ENCODE results near the gene WIPI1.

WIPI1 gene

DNA sequence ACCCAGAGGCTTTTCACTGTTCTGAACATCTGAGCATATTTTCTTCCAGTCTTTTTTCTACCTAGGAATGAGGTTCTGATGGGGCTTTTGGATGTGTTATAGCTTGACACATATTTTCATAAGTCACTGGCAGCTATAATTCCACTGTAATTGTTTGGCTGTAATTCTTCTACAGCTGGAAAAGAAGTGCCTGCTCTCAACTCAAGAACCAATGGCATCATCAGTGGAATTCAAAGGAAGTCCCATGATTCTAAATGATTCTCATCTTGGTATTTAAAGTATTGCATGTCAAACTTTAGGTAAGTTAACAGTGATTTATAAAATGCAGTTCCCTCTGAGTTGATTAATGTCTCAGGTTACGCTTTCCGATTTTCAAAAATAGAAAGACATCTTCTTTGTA lies 16.8 kb downstream of the WIPI1 start:
- Histone ChIP-seq H3K36me3 (ENCODE audit: insufficient read depth, low read length) (peaks cover 16% of the 10 kb centered on the region; the same call in 1 of the 2 replicates), H3K9ac (ENCODE audit: low read length) (no peak overlapping the region; the same call in 1 of the 2 replicates), H3K4me1 (ENCODE audit: insufficient read depth, low read length, severe bottlenecking) (peaks cover 66% of the 10 kb centered on the region), H4K20me1 (ENCODE audit: insufficient read depth, low read length) (no peaks in the 10 kb centered on the region), H3K27me3 (ENCODE audit: insufficient read depth, low read length) (no peaks in the 10 kb centered on the region), H3K4me3 (ENCODE audit: low read depth, low read length, poor library complexity, severe bottlenecking) (no peak overlapping the region), H3K9me3 (ENCODE audit: low read length) (no peaks in the 10 kb centered on the region), H3K79me2 (ENCODE audit: insufficient read depth, low read length) (no peaks in the 10 kb centered on the region), H3K9me2 (ENCODE audit: low read depth, low read length) (no peaks in the 10 kb centered on the region), H3K4me2 (ENCODE audit: low read length) (peak overlapping the region; percentile 36; the same call in 1 of the 2 replicates), H2AFZ (ENCODE audit: low read length) (no peak overlapping the region), H3K27ac (ENCODE audit: low read depth, low read length, poor library complexity, severe bottlenecking) (peak overlapping the region; percentile 89), H3F3A (ENCODE audit: insufficient read depth, low read length) (no peaks in the 10 kb centered on the region)
- TF ChIP-seq EZH2 (IDR thresholded peaks at IDR 0.05; ENCODE audit: borderline replicate concordance, low read length) = no peak
- TF ChIP-seq, protein P1, sequence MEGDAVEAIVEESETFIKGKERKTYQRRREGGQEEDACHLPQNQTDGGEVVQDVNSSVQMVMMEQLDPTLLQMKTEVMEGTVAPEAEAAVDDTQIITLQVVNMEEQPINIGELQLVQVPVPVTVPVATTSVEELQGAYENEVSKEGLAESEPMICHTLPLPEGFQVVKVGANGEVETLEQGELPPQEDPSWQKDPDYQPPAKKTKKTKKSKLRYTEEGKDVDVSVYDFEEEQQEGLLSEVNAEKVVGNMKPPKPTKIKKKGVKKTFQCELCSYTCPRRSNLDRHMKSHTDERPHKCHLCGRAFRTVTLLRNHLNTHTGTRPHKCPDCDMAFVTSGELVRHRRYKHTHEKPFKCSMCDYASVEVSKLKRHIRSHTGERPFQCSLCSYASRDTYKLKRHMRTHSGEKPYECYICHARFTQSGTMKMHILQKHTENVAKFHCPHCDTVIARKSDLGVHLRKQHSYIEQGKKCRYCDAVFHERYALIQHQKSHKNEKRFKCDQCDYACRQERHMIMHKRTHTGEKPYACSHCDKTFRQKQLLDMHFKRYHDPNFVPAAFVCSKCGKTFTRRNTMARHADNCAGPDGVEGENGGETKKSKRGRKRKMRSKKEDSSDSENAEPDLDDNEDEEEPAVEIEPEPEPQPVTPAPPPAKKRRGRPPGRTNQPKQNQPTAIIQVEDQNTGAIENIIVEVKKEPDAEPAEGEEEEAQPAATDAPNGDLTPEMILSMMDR (IDR thresholded peaks at IDR 0.05; ENCODE audit: low read length) = no peak

DNA sequence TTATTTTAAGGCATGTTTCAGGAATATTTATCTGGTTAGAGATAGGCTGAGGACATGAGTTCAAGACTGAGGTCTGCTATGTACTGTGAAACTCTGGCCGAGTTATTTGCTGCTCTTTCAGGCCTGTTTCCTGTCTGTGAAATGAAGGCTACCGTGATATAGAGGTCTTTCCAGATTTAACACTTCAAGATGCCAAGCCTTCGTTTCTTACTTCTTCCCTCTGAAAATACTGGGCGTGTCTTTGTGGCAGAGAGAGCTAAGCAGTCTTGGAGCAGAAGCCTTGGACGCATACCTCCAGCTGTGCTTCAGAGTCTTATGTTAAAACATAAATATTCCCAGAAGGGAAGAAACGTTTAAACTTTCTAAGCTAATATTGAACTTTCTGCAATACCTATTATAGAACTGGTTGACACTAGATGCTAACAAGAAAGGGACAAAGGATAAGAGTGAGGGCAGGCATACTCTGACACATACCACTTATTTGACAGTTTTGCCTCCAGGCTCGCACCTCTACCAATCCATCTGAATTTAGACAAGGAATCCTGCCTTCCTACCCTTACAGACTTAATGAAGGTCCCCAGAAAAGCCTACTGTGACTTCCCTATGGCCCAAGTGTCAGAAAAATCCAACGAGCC lies 17.5 kb downstream of the WIPI1 start:
- Histone ChIP-seq H4K20me1 (ENCODE audit: insufficient read depth, low read length) (no peaks in the 10 kb centered on the region), H3K4me3 (ENCODE audit: low read depth, low read length, poor library complexity, severe bottlenecking) (no peak overlapping the region), H3K9ac (ENCODE audit: low read length) (no peak overlapping the region), H3K4me1 (ENCODE audit: insufficient read depth, low read length, severe bottlenecking) (peaks cover 66% of the 10 kb centered on the region), H3K27ac (ENCODE audit: low read depth, low read length, poor library complexity, severe bottlenecking) (peak overlapping the region; percentile 89), H3K27me3 (ENCODE audit: insufficient read depth, low read length) (no peaks in the 10 kb centered on the region), H3K4me2 (ENCODE audit: low read length) (peak overlapping the region; percentile 4; the same call in 1 of the 2 replicates), H3F3A (ENCODE audit: insufficient read depth, low read length) (no peaks in the 10 kb centered on the region), H3K9me2 (ENCODE audit: low read depth, low read length) (no peaks in the 10 kb centered on the region), H3K36me3 (ENCODE audit: insufficient read depth, low read length) (peaks cover 21% of the 10 kb centered on the region; the same call in 1 of the 2 replicates), H3K79me2 (ENCODE audit: insufficient read depth, low read length) (no peaks in the 10 kb centered on the region), H2AFZ (ENCODE audit: low read length) (no peak overlapping the region), H3K9me3 (ENCODE audit: low read length) (no peaks in the 10 kb centered on the region)
- no peak for TF ChIP-seq EZH2 (IDR thresholded peaks at IDR 0.05; ENCODE audit: borderline replicate concordance, low read length)
- TF ChIP-seq, protein P1 (IDR thresholded peaks at IDR 0.05; ENCODE audit: low read length) = no peak

DNA sequence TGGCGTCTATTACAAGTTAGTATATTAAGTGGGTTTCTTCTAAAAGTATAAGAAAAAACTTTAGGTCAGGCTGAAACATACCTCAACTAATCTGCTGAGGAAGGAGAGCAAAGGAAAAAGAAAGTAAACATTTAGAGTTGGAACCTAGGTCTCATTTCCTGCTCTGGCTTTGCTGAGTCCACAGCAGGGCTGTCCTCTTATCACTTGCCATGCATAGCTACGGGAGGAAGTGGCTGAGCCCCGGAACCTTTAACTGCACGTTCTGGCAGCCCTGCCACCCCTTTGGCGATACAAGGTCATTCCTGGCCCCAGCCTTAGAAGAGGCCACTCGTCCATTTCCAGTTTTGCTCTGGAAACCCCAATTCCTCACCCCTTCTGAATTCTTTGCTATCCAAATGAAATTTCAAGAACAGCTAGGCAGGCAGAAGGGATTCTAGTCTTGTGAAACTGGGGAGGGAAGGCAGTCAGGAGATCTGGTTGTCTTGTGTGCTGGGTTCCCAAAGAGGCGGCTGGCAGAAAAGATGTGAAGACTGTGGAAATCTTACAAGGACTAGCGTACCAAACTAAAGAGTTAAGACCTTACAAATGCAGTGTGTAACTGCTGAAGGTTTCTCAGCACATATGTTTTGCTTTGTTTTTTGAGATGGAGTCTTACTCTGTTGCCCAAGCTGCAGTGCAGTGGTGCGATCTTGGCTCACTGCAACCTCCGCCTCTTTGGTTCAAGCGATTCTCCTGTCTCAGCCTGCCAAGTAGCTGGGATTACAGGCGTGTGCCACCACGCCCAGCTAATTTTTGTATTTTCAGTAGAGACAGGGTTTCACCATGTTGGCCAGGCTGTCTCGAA lies 19.1 kb downstream of the WIPI1 start:
- Histone ChIP-seq H3K79me2 (ENCODE audit: insufficient read depth, low read length) (no peaks in the 10 kb centered on the region), H3K4me3 (ENCODE audit: low read depth, low read length, poor library complexity, severe bottlenecking) (peak overlapping the region; percentile 3), H3K9me2 (ENCODE audit: low read depth, low read length) (no peaks in the 10 kb centered on the region), H3K27me3 (ENCODE audit: insufficient read depth, low read length) (no peaks in the 10 kb centered on the region), H3K36me3 (ENCODE audit: insufficient read depth, low read length) (peaks cover 15% of the 10 kb centered on the region; the same call in 1 of the 2 replicates), H3K4me1 (ENCODE audit: insufficient read depth, low read length, severe bottlenecking) (peaks cover 66% of the 10 kb centered on the region), H3K27ac (ENCODE audit: low read depth, low read length, poor library complexity, severe bottlenecking) (peak overlapping the region; percentile 89), H4K20me1 (ENCODE audit: insufficient read depth, low read length) (no peaks in the 10 kb centered on the region), H3K4me2 (ENCODE audit: low read length) (peak overlapping the region; percentile 50), H3K9me3 (ENCODE audit: low read length) (no peaks in the 10 kb centered on the region), H3F3A (ENCODE audit: insufficient read depth, low read length) (no peaks in the 10 kb centered on the region), H3K9ac (ENCODE audit: low read length) (peak overlapping the region; percentile 47; the same call in 1 of the 2 replicates), H2AFZ (ENCODE audit: low read length) (peak overlapping the region; percentile 19; the same call in 1 of the 2 replicates)
- TF ChIP-seq EZH2 (IDR thresholded peaks at IDR 0.05; ENCODE audit: borderline replicate concordance, low read length) = no peak
- TF ChIP-seq, protein P1 (IDR thresholded peaks at IDR 0.05; ENCODE audit: low read length) = no peak
